GM10266 (cell line): ENCODE data around the gene HNRNPL.
A peak's percentile ranks its signal among the peaks of the same experiment; 100 is the strongest.

ENCODE experiments used
- DNase-seq: peaks from one replicate; pipeline ENCODE4 v3.0.0; 2012; ENCODE audit errors: extremely low spot score
- TF ChIP-seq, protein P1 (sequence below): IDR thresholded peaks from 2 replicates; pipeline ENCODE4 v1.5.1; 2012; ENCODE audit warnings: mild to moderate bottlenecking, low read depth; ENCODE audit not compliant: control insufficient read depth, insufficient read depth; ENCODE audit errors: missing control alignments

HNRNPL gene

DNA sequence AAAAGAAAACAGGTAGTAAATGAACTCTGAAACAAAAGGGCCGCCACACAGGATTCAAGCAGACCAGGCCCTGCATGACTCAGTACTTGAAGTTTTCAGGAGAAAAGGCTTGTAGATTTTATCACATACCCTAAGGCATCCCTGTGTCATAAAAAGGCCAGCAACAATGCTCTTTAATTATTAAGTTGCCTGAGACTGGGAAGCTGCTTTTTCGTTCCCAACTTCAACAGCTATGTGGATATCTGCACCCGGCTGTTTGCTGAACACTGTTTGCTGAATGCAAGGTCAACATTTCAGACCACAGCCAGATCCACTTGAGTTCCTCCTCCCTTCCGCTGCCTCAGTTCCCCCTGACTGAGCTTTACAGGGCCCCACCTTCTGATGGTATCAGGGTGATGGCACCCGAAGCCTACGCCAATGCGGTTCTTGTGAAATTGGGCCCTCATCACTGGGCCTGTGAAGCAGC, 12.1 kb downstream of the HNRNPL start:
- DNase-seq = no peak
- TF ChIP-seq, protein P1, sequence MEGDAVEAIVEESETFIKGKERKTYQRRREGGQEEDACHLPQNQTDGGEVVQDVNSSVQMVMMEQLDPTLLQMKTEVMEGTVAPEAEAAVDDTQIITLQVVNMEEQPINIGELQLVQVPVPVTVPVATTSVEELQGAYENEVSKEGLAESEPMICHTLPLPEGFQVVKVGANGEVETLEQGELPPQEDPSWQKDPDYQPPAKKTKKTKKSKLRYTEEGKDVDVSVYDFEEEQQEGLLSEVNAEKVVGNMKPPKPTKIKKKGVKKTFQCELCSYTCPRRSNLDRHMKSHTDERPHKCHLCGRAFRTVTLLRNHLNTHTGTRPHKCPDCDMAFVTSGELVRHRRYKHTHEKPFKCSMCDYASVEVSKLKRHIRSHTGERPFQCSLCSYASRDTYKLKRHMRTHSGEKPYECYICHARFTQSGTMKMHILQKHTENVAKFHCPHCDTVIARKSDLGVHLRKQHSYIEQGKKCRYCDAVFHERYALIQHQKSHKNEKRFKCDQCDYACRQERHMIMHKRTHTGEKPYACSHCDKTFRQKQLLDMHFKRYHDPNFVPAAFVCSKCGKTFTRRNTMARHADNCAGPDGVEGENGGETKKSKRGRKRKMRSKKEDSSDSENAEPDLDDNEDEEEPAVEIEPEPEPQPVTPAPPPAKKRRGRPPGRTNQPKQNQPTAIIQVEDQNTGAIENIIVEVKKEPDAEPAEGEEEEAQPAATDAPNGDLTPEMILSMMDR = no peak

DNA sequence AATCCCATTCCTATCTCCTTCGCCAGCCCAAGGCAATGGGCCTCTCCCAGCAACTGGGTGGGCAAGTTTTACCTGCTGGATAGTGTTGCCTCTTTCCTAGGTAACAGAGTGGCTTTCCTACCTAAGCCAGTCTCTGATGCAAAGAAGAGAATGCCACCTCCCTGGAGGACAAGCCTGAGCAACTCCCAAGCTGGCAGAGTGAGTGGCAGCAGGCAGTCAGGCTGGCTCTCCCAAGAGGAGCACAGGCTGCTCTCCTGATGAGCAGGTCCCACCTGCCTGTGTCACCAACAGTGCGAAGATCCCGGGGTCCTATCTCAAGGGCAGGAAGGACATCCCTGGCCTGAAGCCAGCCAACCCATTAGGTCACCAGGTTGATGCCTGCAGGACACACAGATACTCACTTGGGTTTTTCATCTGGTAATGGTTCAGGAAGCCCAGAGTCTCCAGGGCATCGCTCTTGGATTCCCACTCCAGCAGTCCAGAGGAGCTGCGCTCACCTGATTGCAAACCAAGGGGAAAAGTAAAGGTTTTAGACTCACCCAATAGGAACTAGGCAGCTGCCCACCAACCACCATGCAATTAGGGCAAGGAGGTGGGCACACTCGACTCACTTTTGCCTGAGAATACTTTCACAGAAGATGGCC, 12.7 kb downstream of the HNRNPL start:
- DNase-seq = no peak
- TF ChIP-seq, protein P1 = no peak

- TF ChIP-seq, protein P1 = no peak
- DNase-seq = no peak
Observed at GRCh38 chr19:38836159-38836982, 13.4 kb downstream of the HNRNPL start.

DNA sequence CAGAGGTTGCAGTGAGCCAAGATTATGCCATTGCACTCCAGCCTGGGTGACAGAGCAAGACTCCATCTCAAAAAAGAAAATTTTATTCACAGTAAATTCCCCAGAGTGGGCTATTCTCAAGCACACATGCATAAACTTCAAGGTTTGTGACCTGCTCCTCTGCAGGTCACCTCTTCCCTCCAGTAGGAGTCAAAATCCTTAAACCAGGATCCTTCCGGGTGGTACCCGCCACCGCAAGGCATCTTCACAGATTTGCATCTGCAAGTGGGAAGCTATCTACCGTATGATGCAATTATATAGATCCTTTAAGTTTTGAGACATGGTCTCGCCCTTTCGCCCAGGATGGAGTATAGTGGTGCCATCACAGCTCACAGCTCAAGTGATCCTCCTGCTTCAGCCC, 15.2 kb downstream of the HNRNPL start:
- DNase-seq = no peak
- TF ChIP-seq, protein P1 = no peak

GRCh38 chr19:38834104-38834490, 15.7 kb downstream of the HNRNPL start:
- DNase-seq = no peak
- TF ChIP-seq, protein P1 = no peak

- no peak for DNase-seq
- TF ChIP-seq, protein P1 = no peak
Observed at GRCh38 chr19:38833092-38833425, 16.7 kb downstream of the HNRNPL start.

DNA sequence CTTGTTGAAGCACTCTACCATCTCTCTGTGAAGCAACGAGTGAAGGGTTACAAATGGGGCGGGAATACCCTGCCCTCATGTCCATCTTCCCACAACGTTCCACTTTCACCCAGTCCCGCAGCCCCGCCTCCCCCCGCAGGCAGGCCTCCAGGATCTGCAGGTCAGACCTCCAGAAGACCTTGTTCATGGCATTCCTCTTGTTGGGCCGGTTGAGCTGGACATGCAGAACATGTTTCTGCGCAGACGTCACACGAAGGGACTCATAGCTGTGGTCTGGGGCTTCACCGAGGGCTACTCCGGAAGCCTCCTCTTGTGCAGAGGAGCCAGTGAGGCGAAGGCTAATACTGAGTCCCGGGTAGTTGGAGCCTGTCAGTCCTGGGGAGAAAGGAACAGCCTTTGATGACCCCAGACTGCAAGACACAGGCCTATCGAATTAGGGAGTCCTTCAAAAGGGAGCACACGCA, 18.6 kb downstream of the HNRNPL start:
- DNase-seq = peak; percentile 73
- TF ChIP-seq, protein P1 = no peak
